ENCODE data around the gene CELF5.

DNA sequence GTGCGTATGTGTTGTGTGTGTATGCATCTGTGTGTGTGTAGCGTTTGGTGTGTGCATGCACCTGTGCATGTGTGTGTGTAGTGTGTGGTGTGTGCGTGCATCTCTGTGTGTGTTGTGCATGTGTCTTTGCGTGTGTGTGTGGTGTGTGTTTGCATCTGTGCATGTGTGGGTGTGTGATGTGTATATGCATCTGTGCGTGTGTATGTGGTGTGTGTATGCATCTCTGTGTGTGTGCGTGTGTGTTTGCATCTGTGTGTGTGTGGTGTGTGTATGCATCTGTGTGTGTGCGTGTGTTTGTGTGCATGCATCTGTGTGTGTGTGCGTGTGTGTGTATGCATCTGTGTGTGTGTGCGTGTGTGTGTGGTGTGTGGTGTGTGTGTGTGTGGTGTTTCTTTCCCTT lies 20.6 kb downstream of the CELF5 start:
- TF ChIP-seq, protein P1, sequence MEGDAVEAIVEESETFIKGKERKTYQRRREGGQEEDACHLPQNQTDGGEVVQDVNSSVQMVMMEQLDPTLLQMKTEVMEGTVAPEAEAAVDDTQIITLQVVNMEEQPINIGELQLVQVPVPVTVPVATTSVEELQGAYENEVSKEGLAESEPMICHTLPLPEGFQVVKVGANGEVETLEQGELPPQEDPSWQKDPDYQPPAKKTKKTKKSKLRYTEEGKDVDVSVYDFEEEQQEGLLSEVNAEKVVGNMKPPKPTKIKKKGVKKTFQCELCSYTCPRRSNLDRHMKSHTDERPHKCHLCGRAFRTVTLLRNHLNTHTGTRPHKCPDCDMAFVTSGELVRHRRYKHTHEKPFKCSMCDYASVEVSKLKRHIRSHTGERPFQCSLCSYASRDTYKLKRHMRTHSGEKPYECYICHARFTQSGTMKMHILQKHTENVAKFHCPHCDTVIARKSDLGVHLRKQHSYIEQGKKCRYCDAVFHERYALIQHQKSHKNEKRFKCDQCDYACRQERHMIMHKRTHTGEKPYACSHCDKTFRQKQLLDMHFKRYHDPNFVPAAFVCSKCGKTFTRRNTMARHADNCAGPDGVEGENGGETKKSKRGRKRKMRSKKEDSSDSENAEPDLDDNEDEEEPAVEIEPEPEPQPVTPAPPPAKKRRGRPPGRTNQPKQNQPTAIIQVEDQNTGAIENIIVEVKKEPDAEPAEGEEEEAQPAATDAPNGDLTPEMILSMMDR (IDR thresholded peaks at IDR 0.05), result no peak
- TF ChIP-seq POLR2AphosphoS5 (IDR thresholded peaks at IDR 0.05; ENCODE audit: low read depth, low read length), result no peak
- TF ChIP-seq, protein P2, sequence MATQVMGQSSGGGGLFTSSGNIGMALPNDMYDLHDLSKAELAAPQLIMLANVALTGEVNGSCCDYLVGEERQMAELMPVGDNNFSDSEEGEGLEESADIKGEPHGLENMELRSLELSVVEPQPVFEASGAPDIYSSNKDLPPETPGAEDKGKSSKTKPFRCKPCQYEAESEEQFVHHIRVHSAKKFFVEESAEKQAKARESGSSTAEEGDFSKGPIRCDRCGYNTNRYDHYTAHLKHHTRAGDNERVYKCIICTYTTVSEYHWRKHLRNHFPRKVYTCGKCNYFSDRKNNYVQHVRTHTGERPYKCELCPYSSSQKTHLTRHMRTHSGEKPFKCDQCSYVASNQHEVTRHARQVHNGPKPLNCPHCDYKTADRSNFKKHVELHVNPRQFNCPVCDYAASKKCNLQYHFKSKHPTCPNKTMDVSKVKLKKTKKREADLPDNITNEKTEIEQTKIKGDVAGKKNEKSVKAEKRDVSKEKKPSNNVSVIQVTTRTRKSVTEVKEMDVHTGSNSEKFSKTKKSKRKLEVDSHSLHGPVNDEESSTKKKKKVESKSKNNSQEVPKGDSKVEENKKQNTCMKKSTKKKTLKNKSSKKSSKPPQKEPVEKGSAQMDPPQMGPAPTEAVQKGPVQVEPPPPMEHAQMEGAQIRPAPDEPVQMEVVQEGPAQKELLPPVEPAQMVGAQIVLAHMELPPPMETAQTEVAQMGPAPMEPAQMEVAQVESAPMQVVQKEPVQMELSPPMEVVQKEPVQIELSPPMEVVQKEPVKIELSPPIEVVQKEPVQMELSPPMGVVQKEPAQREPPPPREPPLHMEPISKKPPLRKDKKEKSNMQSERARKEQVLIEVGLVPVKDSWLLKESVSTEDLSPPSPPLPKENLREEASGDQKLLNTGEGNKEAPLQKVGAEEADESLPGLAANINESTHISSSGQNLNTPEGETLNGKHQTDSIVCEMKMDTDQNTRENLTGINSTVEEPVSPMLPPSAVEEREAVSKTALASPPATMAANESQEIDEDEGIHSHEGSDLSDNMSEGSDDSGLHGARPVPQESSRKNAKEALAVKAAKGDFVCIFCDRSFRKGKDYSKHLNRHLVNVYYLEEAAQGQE (IDR thresholded peaks at IDR 0.05; ENCODE audit: insufficient read depth in 1 of 2, low read depth in 2 of 2, low read length in 1 of 2), result no peak
- no peak for TF ChIP-seq TCF7L2 (IDR thresholded peaks at IDR 0.05; ENCODE audit: low read depth, low read length)
- TF ChIP-seq SIN3A (IDR thresholded peaks at IDR 0.05; ENCODE audit: borderline replicate concordance, insufficient read depth, low read depth, low read length), result no peak
